GM21528 (cell line): ENCODE data around the gene INHBC.
"Not testable (repeated sequence)": the region's sequence is repeated elsewhere in the genome, so short reads cannot be mapped to it uniquely, and the experiment has no call there.

Source experiments
- ATAC-seq: cut with Tn5 transposase; IDR thresholded peaks from one replicate; pipeline ENCODE4 v1.9.1; 2021; ENCODE audit warnings: mild to moderate bottlenecking, moderate library complexity; ENCODE audit not compliant: unreplicated experiment, low FRiP score

Gene INHBC

GRCh38 chr12:57479376-57480115, 45.0 kb downstream of the INHBC start, which contains the start of gene ARHGAP9:
Gene ARHGAP9 (minus strand): TSS chr12:57479866. CDS start chr12:57479406, 460 bp downstream.
- ATAC-seq = no peak

GRCh38 chr12:57481671-57482070, 47.1 kb downstream of the INHBC start:
- ATAC-seq = no peak

- ATAC-seq = no peak
Observed at GRCh38 chr12:57483466-57483865, 48.9 kb downstream of the INHBC start.

- ATAC-seq = no peak
Observed at GRCh38 chr12:57485695-57486094, 51.1 kb downstream of the INHBC start.

GRCh38 chr12:57487055-57487596, 52.5 kb downstream of the INHBC start:
- no peak for ATAC-seq

GRCh38 chr12:57487597-57488401, 53.2 kb downstream of the INHBC start, which contains the start of gene MARS1:
Gene MARS1 (plus strand): TSS chr12:57488068. CDS start chr12:57488091, 23 bp downstream.
- peak; percentile 94 for ATAC-seq

- no peak for ATAC-seq
Observed at GRCh38 chr12:57488402-57489156, 54.0 kb downstream of the INHBC start.

- no peak for ATAC-seq
Observed at GRCh38 chr12:57489157-57489641, 54.6 kb downstream of the INHBC start.

GRCh38 chr12:57490126-57490525, 55.5 kb downstream of the INHBC start:
- ATAC-seq = no peak

GRCh38 chr12:57491393-57492280, 57.1 kb downstream of the INHBC start:
- no peak for ATAC-seq

GRCh38 chr12:57495051-57495701, 60.6 kb downstream of the INHBC start:
- ATAC-seq = not testable (repeated sequence)

GRCh38 chr12:57496822-57497221, 62.2 kb downstream of the INHBC start:
- ATAC-seq = no peak

- no peak for ATAC-seq
Observed at GRCh38 chr12:57497223-57498131, 62.9 kb downstream of the INHBC start.

- no peak for ATAC-seq
Observed at GRCh38 chr12:57498132-57498502, 63.5 kb downstream of the INHBC start.

- no peak for ATAC-seq
Observed at GRCh38 chr12:57498571-57498970, 64.0 kb downstream of the INHBC start.

GRCh38 chr12:57500213-57500612, 65.6 kb downstream of the INHBC start:
- ATAC-seq = no peak
